Measurements from ENCODE around the gene CALY.

CALY gene

DNA sequence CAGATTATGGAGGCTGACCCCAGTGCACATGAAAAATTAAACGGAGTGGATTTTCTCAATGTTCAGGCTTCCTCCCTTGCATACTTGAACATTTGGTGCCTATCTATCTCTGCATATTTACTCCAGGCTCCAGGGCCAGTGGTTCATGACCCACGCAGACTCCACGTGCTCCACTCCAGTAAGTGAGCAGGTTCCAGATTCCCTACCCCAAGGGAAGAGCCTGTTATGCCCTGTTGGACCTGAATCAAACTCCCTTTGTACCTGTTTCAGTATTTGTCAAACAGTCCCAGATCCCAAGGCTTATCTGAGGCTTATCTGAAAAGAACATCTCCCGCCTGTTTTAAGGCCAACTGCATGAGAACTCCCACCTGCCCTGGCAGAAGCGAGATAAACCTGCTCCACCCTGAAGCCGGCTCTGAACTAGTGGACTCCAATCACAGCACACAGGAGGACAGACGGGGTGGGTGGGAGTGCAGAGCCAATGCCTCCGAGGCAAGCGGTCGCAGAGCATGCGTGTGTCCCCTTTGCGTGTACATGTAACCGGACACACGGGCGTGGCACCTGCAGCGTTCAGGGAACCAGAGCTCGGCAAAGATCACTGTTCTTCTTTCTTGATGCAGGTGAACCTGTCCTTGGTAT, 23.4 kb upstream of the CALY start:
- Histone ChIP-seq H3K4me3 (replicated peaks; ENCODE audit: insufficient read depth, low read length) (no peak overlapping the region), H3K27ac (replicated peaks) (no peak overlapping the region), H3K27me3 (ENCODE audit: insufficient read depth, poor library complexity, severe bottlenecking) (no peaks in the 10 kb centered on the region)
- DNase-seq (ENCODE audit: low read depth in 1 of 2, low spot score in 1 of 2): no peak
- no peak for TF ChIP-seq GABPA (IDR thresholded peaks at IDR 0.05; ENCODE audit: low read depth)
- TF ChIP-seq, protein P1, sequence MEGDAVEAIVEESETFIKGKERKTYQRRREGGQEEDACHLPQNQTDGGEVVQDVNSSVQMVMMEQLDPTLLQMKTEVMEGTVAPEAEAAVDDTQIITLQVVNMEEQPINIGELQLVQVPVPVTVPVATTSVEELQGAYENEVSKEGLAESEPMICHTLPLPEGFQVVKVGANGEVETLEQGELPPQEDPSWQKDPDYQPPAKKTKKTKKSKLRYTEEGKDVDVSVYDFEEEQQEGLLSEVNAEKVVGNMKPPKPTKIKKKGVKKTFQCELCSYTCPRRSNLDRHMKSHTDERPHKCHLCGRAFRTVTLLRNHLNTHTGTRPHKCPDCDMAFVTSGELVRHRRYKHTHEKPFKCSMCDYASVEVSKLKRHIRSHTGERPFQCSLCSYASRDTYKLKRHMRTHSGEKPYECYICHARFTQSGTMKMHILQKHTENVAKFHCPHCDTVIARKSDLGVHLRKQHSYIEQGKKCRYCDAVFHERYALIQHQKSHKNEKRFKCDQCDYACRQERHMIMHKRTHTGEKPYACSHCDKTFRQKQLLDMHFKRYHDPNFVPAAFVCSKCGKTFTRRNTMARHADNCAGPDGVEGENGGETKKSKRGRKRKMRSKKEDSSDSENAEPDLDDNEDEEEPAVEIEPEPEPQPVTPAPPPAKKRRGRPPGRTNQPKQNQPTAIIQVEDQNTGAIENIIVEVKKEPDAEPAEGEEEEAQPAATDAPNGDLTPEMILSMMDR (IDR thresholded peaks at IDR 0.05; ENCODE audit: insufficient read depth, low read length): no peak
- no peak for TF ChIP-seq POLR2AphosphoS5 (IDR thresholded peaks at IDR 0.05; ENCODE audit: low read depth)
- no peak for TF ChIP-seq SPI1 (IDR thresholded peaks at IDR 0.05; ENCODE audit: borderline replicate concordance, low read depth)
- TF ChIP-seq, protein P2, sequence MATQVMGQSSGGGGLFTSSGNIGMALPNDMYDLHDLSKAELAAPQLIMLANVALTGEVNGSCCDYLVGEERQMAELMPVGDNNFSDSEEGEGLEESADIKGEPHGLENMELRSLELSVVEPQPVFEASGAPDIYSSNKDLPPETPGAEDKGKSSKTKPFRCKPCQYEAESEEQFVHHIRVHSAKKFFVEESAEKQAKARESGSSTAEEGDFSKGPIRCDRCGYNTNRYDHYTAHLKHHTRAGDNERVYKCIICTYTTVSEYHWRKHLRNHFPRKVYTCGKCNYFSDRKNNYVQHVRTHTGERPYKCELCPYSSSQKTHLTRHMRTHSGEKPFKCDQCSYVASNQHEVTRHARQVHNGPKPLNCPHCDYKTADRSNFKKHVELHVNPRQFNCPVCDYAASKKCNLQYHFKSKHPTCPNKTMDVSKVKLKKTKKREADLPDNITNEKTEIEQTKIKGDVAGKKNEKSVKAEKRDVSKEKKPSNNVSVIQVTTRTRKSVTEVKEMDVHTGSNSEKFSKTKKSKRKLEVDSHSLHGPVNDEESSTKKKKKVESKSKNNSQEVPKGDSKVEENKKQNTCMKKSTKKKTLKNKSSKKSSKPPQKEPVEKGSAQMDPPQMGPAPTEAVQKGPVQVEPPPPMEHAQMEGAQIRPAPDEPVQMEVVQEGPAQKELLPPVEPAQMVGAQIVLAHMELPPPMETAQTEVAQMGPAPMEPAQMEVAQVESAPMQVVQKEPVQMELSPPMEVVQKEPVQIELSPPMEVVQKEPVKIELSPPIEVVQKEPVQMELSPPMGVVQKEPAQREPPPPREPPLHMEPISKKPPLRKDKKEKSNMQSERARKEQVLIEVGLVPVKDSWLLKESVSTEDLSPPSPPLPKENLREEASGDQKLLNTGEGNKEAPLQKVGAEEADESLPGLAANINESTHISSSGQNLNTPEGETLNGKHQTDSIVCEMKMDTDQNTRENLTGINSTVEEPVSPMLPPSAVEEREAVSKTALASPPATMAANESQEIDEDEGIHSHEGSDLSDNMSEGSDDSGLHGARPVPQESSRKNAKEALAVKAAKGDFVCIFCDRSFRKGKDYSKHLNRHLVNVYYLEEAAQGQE (IDR thresholded peaks at IDR 0.05; ENCODE audit: insufficient replicate concordance, low read depth): no peak

DNA sequence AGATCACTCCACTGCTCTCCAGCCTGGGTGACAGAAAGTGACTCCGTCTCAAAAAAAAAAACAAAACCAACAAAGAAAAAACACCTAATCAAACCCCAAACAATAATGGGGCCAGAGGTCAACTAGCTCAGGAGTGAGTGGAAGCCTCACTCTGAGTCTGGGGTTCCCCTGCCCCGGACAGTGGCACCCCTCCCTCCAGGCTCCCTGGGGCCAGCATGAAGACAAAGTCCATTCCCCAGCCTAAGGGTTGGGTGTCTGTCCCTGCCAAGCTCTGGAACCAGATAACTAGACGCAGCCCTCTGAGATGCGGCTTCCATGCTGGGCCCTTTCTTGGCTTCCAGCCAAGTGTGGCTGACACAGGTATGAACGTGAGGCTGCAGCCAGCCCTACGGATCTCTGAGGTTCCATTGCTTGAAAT, 22.9 kb upstream of the CALY start:
- Histone ChIP-seq H3K4me3 (replicated peaks; ENCODE audit: insufficient read depth, low read length) (no peak overlapping the region), H3K27ac (replicated peaks) (no peak overlapping the region), H3K27me3 (ENCODE audit: insufficient read depth, poor library complexity, severe bottlenecking) (no peaks in the 10 kb centered on the region)
- DNase-seq (ENCODE audit: low read depth in 1 of 2, low spot score in 1 of 2): no peak
- no peak for TF ChIP-seq SPI1 (IDR thresholded peaks at IDR 0.05; ENCODE audit: borderline replicate concordance, low read depth)
- TF ChIP-seq, protein P2 (IDR thresholded peaks at IDR 0.05; ENCODE audit: insufficient replicate concordance, low read depth): no peak
- TF ChIP-seq GABPA (IDR thresholded peaks at IDR 0.05; ENCODE audit: low read depth): no peak

DNA sequence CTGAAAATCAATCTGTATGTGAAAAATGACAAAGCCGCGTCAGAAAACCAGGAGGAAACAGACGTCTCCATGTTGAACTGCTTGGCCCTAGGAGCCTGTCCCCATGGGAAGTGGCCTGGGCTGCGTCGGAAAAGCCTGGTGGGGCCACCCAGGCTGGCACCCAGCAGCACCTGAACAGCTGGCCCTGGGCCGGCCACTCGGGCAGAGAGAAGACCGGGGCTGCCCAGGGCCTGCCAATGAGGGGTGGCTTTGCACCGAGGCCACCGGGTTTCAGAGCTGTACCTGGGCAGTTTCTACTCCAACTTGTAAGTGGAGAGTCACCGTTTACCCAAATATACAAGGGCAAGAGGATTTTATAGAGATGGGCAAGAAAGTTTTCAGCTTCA, 22.2 kb upstream of the CALY start:
- TF ChIP-seq, protein P2 (IDR thresholded peaks at IDR 0.05; ENCODE audit: insufficient replicate concordance, low read depth): no peak
- no peak for TF ChIP-seq SPI1 (IDR thresholded peaks at IDR 0.05; ENCODE audit: borderline replicate concordance, low read depth)
- TF ChIP-seq, protein P1 (IDR thresholded peaks at IDR 0.05; ENCODE audit: insufficient read depth, low read length): no peak
- no peak for TF ChIP-seq GABPA (IDR thresholded peaks at IDR 0.05; ENCODE audit: low read depth)
- TF ChIP-seq POLR2AphosphoS5 (IDR thresholded peaks at IDR 0.05; ENCODE audit: low read depth): no peak
- H3K27ac ChIP-seq (replicated peaks): no peak overlapping the region
- no peak for DNase-seq (ENCODE audit: low read depth in 1 of 2, low spot score in 1 of 2)
- H3K4me3 ChIP-seq (replicated peaks; ENCODE audit: insufficient read depth, low read length): no peak overlapping the region
- no peaks in the 10 kb centered on the region for H3K27me3 ChIP-seq (ENCODE audit: insufficient read depth, poor library complexity, severe bottlenecking)
